Retinal pigment epithelial cell (primary cell): ENCODE results near the gene AKR1A1.
"Not testable (repeated sequence)": the region's sequence is repeated elsewhere in the genome, so short reads cannot be mapped to it uniquely, and the experiment has no call there.

Experiments used
- DNase-seq: peaks from one replicate; pipeline ENCODE4 v3.0.0-alpha.2; 2010; ENCODE audit warnings: low read depth
- H3K4me3 ChIP-seq: 2 replicates; pipeline ENCODE4 v1.5.1; 2011; ENCODE audit warnings: mild to moderate bottlenecking, low read length, control low read depth, moderate library complexity
- TF ChIP-seq, protein P1 (sequence below): conservative IDR thresholded peaks from 2 replicates; pipeline ENCODE4 v1.5.1; 2011; ENCODE audit warnings: low read depth, low read length, control low read depth, inconsistent platforms

The AKR1A1 gene

DNA sequence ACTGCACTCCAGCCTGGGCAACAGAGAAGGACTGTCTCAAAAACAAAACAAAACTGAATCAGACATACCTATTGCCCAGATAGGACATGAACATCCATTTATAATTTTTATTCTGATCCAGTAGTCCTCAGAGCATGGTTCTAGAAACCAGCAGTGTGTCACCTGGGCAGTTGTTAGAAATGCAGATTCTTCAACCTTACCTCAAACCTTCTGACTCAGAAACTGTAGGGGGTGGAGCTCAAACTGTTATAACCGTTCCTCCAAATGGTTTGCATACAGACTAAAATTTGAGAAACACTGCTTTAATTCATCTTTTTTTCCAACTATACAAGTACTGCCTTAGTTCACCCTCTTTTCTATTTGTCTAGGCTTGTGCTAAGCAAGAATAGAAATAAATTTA lies 39.2 kb downstream of the AKR1A1 start:
- H3K4me3 ChIP-seq, result no peak overlapping the region
- TF ChIP-seq, protein P1, sequence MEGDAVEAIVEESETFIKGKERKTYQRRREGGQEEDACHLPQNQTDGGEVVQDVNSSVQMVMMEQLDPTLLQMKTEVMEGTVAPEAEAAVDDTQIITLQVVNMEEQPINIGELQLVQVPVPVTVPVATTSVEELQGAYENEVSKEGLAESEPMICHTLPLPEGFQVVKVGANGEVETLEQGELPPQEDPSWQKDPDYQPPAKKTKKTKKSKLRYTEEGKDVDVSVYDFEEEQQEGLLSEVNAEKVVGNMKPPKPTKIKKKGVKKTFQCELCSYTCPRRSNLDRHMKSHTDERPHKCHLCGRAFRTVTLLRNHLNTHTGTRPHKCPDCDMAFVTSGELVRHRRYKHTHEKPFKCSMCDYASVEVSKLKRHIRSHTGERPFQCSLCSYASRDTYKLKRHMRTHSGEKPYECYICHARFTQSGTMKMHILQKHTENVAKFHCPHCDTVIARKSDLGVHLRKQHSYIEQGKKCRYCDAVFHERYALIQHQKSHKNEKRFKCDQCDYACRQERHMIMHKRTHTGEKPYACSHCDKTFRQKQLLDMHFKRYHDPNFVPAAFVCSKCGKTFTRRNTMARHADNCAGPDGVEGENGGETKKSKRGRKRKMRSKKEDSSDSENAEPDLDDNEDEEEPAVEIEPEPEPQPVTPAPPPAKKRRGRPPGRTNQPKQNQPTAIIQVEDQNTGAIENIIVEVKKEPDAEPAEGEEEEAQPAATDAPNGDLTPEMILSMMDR, result no peak
- DNase-seq, result no peak

DNA sequence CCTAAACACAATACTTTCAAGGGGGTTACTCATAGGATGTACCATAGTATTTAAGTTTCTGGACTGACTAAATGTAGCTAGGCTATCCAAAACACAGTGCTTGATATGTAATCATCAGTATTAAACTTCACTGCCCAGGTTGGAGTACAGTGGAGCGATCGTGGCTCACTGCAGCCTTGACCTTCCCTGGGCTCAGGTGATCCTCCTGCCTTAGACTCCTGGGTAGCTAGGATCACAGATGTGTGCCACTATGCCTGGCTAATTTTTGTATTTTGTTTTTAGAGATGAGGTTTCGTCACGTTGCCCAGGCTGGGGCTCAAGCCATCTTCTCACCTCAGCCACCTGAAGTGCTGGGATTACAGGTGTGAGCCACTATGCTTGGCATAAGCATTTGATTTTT lies 43.8 kb downstream of the AKR1A1 start:
- no peak overlapping the region for H3K4me3 ChIP-seq
- TF ChIP-seq, protein P1, result no peak
- no peak for DNase-seq

DNA sequence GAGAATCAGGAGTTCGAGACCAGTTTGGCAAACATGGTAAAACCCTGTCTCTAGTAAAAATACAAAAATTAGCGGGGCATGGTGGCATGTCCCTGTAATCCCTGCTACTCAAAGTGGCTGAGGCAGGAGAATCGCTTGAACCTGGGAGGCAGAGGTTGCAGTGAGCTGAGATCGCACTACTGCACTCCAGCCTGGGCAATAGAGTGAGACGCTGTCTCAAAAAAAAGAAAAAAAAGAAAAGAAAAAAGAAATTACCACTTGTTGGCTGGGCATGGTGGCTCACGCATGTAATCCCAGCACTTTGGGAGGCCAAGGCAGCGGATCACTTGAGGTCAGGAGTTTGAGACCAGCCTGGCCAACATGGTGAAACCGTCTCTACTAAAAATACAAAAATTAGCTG lies 46.1 kb downstream of the AKR1A1 start:
- not testable (repeated sequence) for H3K4me3 ChIP-seq, DNase-seq

DNA sequence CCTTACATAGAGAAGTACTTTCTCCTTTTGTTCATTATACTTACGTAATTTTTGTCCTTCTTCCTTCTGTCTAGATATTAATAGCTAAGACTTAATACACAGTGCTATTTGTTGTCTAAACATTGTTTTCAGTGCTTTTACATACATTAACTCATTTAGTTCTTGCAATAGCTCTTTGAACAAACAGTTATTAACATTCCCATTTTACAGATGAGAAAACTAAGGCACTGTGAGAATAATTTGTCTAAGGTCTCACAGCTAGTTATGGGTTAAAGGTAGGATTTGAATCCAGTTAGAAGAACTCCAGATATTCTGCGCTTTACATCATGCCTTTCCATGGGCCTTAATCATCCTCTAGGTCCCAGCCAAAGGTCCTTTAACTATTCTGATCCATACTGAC lies 53.6 kb downstream of the AKR1A1 start:
- TF ChIP-seq, protein P1, result no peak
- no peak for DNase-seq
- no peak overlapping the region for H3K4me3 ChIP-seq

DNA sequence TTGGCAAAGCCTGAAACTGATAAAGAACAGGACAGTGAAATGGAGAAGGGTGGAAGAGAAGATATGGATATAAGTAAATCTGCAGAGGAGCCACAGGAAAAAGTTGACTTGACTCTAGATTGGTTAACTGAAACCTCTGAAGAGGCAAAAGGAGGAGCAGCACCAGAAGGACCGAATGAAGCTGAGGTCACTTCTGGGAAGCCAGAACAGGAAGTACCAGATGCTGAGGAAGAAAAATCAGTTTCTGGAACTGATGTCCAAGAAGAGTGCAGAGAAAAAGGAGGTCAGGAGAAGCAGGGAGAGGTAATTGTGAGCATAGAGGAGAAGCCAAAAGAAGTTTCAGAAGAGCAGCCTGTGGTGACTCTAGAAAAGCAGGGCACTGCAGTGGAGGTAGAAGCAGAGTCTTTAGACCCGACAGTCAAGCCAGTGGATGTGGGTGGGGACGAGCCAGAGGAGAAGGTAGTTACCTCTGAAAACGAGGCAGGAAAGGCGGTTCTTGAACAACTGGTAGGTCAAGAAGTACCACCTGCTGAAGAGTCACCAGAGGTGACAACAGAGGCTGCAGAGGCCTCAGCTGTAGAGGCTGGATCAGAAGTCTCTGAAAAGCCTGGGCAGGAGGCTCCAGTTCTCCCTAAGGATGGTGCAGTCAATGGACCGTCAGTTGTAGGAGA lies 56.9 kb downstream of the AKR1A1 start:
- no peak for DNase-seq

DNA sequence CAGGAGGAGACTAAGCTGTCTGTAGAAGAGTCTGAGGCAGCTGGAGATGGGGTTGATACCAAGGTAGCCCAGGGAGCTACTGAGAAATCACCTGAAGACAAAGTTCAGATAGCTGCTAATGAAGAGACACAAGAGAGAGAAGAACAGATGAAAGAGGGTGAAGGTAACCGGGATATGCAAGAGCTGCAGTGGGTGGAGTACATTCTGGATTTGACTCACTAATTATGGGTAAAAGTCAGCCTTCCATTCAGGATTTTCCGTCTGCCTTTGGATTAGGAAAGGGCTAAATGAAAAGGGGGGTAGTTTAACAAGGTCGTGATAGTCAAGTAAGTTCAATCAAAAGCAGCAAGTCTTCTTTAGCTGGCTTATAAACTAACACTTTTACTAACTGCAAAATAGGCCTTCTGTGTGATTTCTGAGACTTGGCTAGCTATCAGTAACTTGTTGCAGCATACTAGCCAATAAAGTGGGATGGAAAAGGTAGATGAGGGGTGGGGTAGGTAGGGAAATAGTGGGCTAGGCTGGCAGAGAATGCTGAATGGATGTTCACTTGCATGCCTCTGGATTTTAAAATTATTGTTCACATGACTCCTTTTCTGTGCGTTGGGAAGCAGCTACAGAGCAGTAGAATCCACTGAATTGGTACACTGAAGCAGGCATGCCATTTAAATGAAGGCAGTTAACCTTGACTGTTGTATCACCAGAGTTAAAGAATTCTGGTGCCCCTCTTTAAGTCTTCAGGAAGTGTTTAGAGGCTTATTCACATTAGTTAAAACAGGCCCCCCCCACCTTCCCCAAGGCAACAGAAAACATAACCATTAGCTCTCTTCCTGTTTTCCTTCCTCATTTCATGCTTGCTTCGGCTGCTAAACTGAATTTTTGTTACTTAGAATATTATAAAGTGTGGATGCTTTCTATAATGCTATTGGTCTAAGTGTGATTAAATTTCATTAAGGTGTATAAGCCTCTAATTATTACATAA lies 57.8 kb downstream of the AKR1A1 start:
- DNase-seq, result no peak
- H3K4me3 ChIP-seq, result no peak overlapping the region
- TF ChIP-seq, protein P1, result no peak

More for the DNA sequence above, 56.9 kb downstream of the AKR1A1 start:
- no peak overlapping the region for H3K4me3 ChIP-seq
- TF ChIP-seq, protein P1, result no peak

DNA sequence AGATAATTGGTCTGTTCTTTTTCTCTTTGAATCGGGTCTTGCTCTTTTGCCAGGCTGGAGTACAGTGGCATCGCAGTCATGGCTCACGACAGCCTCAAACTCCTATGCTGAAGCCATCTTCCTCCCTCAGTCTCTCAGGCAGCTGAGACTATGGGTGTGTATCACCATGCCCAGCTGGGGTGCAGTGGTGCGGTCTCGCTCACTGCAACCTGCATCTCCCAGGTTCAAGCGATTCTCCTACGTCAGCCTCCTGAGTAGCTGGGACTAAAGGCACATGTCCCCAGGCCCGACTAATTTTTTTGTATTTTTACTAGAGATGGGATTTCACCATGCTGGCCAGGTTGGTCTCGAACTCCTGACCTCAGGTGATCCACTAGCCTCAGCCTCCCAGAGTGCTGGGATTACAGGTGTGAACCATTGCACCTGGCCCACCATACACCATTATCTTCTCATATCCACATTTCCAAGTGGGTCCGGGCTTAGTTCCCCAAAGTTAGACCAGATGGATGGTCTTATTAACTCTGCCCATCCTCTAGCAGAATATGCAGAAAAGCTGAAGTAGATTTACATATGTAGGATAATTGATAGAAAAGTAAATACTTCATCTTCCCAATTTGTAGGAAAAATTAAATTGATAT lies 60.1 kb downstream of the AKR1A1 start:
- TF ChIP-seq, protein P1, result no peak
- no peak overlapping the region for H3K4me3 ChIP-seq
- DNase-seq, result no peak
